B cell (primary cell): ENCODE results near the gene TRIO. TPM values are rescaled to one million over a fixed set of nuclear protein-coding genes. Genes with fewer than 3 reads are reported as not detected.

Source experiments
- ATAC-seq: fragments of 200-7000 bp; cut with Tn5 transposase; one replicate; pipeline ENCODE4 v1.10.0; 2021; ENCODE audit warnings: low read depth, mild to moderate bottlenecking, moderate number of reproducible peaks, moderate library complexity
- CTCF ChIA-PET: fragments of 350-600 bp; sonication (Branson Sonifier 250); formaldehyde crosslinking; loops from one replicate; lab custom pipeline; 2021; ENCODE audit warnings: antibody characterized with exemption, inconsistent platforms; lab: Charles Lee
- POLR2A ChIA-PET: fragments of 350-600 bp; sonication (Branson Sonifier 250); formaldehyde crosslinking; loops from one replicate; lab custom pipeline; 2021; ENCODE audit warnings: antibody characterized with exemption; lab: Charles Lee
- DNase-seq: peaks from one replicate; pipeline ENCODE4 v3.0.0; 2013
- H2AFZ ChIP-seq: 2 replicates; pipeline ENCODE4 v1.6.1; 2012; ENCODE audit warnings: mild to moderate bottlenecking, low read depth, low read length; ENCODE audit not compliant: insufficient read depth, poor library complexity, severe bottlenecking
- H3K27ac ChIP-seq, 2 donors: 1 replicate in 1 of 2; 2 replicates in 1 of 2; pipeline ENCODE4 v1.5.1; 2012 to 2013; ENCODE audit warnings: low read length in 2 of 2, mild to moderate bottlenecking in 2 of 2, moderate library complexity in 1 of 2
- H3K27me3 ChIP-seq, 4 experiments: fragments of 200-600 bp in 1 of 4; sonication (generic) in 1 of 4; replicated peaks in 1 of 4; 1 replicate in 2 of 4; 2 replicates in 2 of 4; pipeline versions ENCODE4 v1.6.1 to v1.7.0; 2013 to 2016; ENCODE audit warnings: low read length in 3 of 4, mild to moderate bottlenecking in 2 of 4, mixed read lengths in 1 of 4, moderate library complexity in 1 of 4; ENCODE audit not compliant: insufficient read depth in 4 of 4, control insufficient read depth in 3 of 4; ENCODE audit errors: control extremely low read depth in 1 of 4
- H3K36me3 ChIP-seq, 2 experiments: replicated peaks in 1 of 2; 1 replicate in 1 of 2; 2 replicates in 1 of 2; pipeline versions ENCODE4 v1.6.1 to v1.7.1; 2013; ENCODE audit warnings: low read length in 1 of 2; ENCODE audit not compliant: insufficient read depth in 2 of 2, control insufficient read depth in 1 of 2; ENCODE audit errors: control extremely low read depth in 1 of 2, extremely low read depth in 1 of 2
- H3K4me1 ChIP-seq, 2 donors: fragments of 200-600 bp in 1 of 2; sonication (generic) in 1 of 2; 1 replicate in 1 of 2; 2 replicates in 1 of 2; pipeline versions ENCODE4 v1.5.1 to v1.6.1; 2013 to 2017; ENCODE audit warnings: low read length in 2 of 2; ENCODE audit not compliant: control insufficient read depth in 2 of 2, insufficient read depth in 2 of 2
- H3K4me2 ChIP-seq: replicated peaks from 2 replicates; pipeline ENCODE3; 2012; ENCODE audit warnings: mild to moderate bottlenecking, low read depth, low read length; ENCODE audit not compliant: poor library complexity, severe bottlenecking
- H3K4me3 ChIP-seq, 5 experiments: fragments of 200-600 bp in 1 of 5; sonication (generic) in 1 of 5; 1 replicate in 3 of 5; 2 replicates in 2 of 5; pipeline versions ENCODE4 v1.5.1 to v1.7.0; 2011 to 2016; ENCODE audit warnings: low read length in 4 of 5, mild to moderate bottlenecking in 4 of 5, low read depth in 2 of 5, control low read depth in 1 of 5, moderate library complexity in 1 of 5; ENCODE audit not compliant: insufficient read depth in 1 of 5; ENCODE audit errors: control extremely low read depth in 1 of 5, extremely low read depth in 1 of 5
- H3K79me2 ChIP-seq: fragments of 200-600 bp; sonication (generic); one replicate; pipeline ENCODE4 v1.6.0; 2016; ENCODE audit warnings: low read length; ENCODE audit not compliant: control insufficient read depth, insufficient read depth
- H3K9ac ChIP-seq: fragments of 200-600 bp; sonication (generic); 2 replicates; pipeline ENCODE4 v1.6.1; 2017; ENCODE audit warnings: mild to moderate bottlenecking, low read length, moderate library complexity
- H3K9me3 ChIP-seq, 3 donors: one replicate each; pipeline versions ENCODE4 v1.6.1 to v1.7.1; 2013; ENCODE audit warnings: low read length in 2 of 3; ENCODE audit not compliant: control insufficient read depth in 2 of 3, insufficient read depth in 1 of 3; ENCODE audit errors: control extremely low read depth in 1 of 3
- H4K20me1 ChIP-seq: 2 replicates; pipeline ENCODE4 v1.6.0; 2012; ENCODE audit warnings: mild to moderate bottlenecking, low read length; ENCODE audit not compliant: insufficient read depth, control insufficient read depth, poor library complexity, severe bottlenecking
- H3K27ac Mint-ChIP-seq: one replicate; pipeline ENCODE4 v1.8.0; 2021; ENCODE audit warnings: mixed read lengths
- H3K27me3 Mint-ChIP-seq: one replicate; pipeline ENCODE4 v1.8.0; 2021; ENCODE audit warnings: mixed read lengths
- H3K4me1 Mint-ChIP-seq: one replicate; pipeline ENCODE4 v1.8.0; 2021; ENCODE audit warnings: mixed read lengths
- H3K4me3 Mint-ChIP-seq: one replicate; pipeline ENCODE4 v1.8.0; 2021; ENCODE audit warnings: mixed read lengths
- H3K9me3 Mint-ChIP-seq: one replicate; pipeline ENCODE4 v1.8.0; 2022; ENCODE audit warnings: mixed read lengths; ENCODE audit not compliant: insufficient read depth
- EZH2 ChIP-seq: IDR thresholded peaks from 2 replicates; pipeline ENCODE4 v1.6.1; 2012; ENCODE audit warnings: borderline replicate concordance, low read depth, mild to moderate bottlenecking, moderate library complexity, low read length; ENCODE audit not compliant: insufficient read depth, poor library complexity, severe bottlenecking
- WGBS: methylation state at CpG from one replicate; pipeline ENCODE4 v1.1.5; 2013; ENCODE audit warnings: missing lambda C conversion rate; ENCODE audit not compliant: insufficient coverage; 5-methylcytosine and 5-hydroxymethylcytosine counted together
- intact Hi-C: fragments of 100-400 bp; cut with micrococcal nuclease; formaldehyde crosslinking; loops from one replicate; pipeline ENCODE4 v1.10.0; 2022
- polyA plus RNA-seq: library from polyadenylated mRNA; depleted of rRNA; stranded (reverse); fragments of >200 nt; gene quantifications from 2 replicates; pipeline ENCODE4 v1.2.3, GENCODE V29; 2012
- total RNA-seq, 2 donors: library from RNA; stranded (reverse); fragments of 120-200 nt in 1 of 2; gene quantifications; 1 replicate in 1 of 2; 2 replicates in 1 of 2; pipeline versions ENCODE4 v1.2.3 to v1.2.4, GENCODE V29; 2013 to 2022
- TF ChIP-seq, protein P1 (sequence below): fragments of 200-600 bp; IDR thresholded peaks from one replicate; pipeline ENCODE4 v1.8.0; 2022; ENCODE audit warnings: antibody characterized with exemption, mild to moderate bottlenecking

The TRIO gene
- total and polyA plus RNA-seq, 2 donors (not counting 1 experiment from before 2014, with no cell fraction given): 90.5 to 479 TPM

DNA sequence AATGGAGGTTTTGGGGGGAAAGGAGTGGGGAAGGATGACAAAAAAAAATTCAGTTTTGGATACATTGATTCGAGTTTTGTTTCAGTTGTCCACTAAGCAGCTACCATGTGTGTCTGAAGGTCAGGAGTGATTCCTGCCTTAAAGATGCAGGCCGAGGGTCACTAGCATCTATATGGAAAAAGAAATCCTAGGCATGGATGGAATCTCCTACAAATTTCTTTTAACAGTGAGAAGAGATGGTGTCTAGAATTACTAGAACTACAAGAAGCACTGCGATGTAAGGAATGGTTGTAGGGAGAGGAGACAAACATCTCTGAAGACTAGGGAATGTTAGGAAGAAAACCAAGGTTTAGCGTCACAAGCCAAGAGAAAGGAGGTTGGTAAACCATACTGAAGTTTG is 19.6 kb upstream of the TRIO start:
- Histone ChIP-seq H2AFZ (no peak overlapping the region), H3K4me2 (no peak overlapping the region), H3K4me3 (no peak overlapping the region), H3K27me3 (no peaks in the 10 kb centered on the region), H3K79me2 (no peaks in the 10 kb centered on the region), H3K27ac (no peak overlapping the region), H3K9ac (no peak overlapping the region), H4K20me1 (no peaks in the 10 kb centered on the region), H3K36me3 (no peaks in the 10 kb centered on the region), H3K4me1 (no peaks in the 10 kb centered on the region), H3K9me3 (no peaks in the 10 kb centered on the region)
- intact Hi-C loops: no loop called here
- H3K27ac Mint-ChIP-seq: no peak overlapping the region
- WGBS: 100% methylated on average over 3 of the region's 4 CpGs
- ChIA-PET CTCF (interaction anchor here (0.7 kb wide), 1 partner anchor 146 kb away, joined by 3 read pairs; no protein-coding TSS in a partner anchor), POLR2A (no interaction called here)
- no peaks in the 10 kb centered on the region for H3K9me3 Mint-ChIP-seq
- no peaks in the 10 kb centered on the region for H3K4me1 Mint-ChIP-seq
- DNase-seq (no peak), ATAC-seq (no peak)
- H3K27me3 Mint-ChIP-seq: no peaks in the 10 kb centered on the region
- no peak overlapping the region for H3K4me3 Mint-ChIP-seq
- no peak for TF ChIP-seq EZH2
- TF ChIP-seq, protein P1, sequence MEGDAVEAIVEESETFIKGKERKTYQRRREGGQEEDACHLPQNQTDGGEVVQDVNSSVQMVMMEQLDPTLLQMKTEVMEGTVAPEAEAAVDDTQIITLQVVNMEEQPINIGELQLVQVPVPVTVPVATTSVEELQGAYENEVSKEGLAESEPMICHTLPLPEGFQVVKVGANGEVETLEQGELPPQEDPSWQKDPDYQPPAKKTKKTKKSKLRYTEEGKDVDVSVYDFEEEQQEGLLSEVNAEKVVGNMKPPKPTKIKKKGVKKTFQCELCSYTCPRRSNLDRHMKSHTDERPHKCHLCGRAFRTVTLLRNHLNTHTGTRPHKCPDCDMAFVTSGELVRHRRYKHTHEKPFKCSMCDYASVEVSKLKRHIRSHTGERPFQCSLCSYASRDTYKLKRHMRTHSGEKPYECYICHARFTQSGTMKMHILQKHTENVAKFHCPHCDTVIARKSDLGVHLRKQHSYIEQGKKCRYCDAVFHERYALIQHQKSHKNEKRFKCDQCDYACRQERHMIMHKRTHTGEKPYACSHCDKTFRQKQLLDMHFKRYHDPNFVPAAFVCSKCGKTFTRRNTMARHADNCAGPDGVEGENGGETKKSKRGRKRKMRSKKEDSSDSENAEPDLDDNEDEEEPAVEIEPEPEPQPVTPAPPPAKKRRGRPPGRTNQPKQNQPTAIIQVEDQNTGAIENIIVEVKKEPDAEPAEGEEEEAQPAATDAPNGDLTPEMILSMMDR: no peak

DNA sequence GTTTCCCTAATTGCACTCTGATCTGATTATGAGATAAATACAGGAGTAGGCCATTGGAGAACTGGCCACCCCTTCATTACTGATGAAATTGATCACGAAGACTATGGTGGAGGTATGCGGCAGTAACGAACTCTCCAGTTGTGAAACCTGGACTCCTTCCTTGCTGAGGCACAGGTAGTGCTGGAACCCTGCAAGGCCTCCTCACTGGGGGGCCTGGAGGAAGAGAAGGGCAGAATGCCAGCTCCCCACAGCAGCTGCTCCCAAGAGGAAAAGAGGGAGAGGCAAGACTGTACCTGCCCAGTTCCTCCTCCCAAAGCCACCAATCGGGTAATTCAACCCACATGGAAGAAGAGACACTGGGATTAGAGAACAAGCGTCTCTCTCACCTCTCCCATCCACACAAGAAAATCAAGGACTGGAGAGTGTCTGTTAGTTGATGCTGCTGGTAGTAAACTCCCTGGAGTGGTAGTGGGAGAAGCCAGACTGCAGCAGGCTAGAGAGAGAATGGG is 19.1 kb upstream of the TRIO start:
- H3K9ac ChIP-seq: no peak overlapping the region
- H3K4me1 Mint-ChIP-seq: no peaks in the 10 kb centered on the region
- intact Hi-C loops: no loop called here

More for the DNA sequence above, 19.1 kb upstream of the TRIO start:
- Mint-ChIP-seq H3K27ac (no peak overlapping the region), H3K27me3 (no peaks in the 10 kb centered on the region), H3K4me3 (no peak overlapping the region), H3K9me3 (no peaks in the 10 kb centered on the region)
- ChIA-PET POLR2A (no interaction called here), CTCF (no interaction called here)
- no peak overlapping the region for H2AFZ ChIP-seq
- no peak for ATAC-seq
- H3K27me3 ChIP-seq: no peaks in the 10 kb centered on the region
- H3K27ac ChIP-seq: no peak overlapping the region
- no peaks in the 10 kb centered on the region for H3K79me2 ChIP-seq
- H3K9me3 ChIP-seq: no peaks in the 10 kb centered on the region
- no peaks in the 10 kb centered on the region for H3K4me1 ChIP-seq
- H3K36me3 ChIP-seq: no peaks in the 10 kb centered on the region
- TF ChIP-seq, protein P1: no peak
- no peak for TF ChIP-seq EZH2
- H3K4me2 ChIP-seq: no peak overlapping the region
- no peak for DNase-seq
- no peaks in the 10 kb centered on the region for H4K20me1 ChIP-seq
- H3K4me3 ChIP-seq: no peak overlapping the region
- WGBS: 100% methylated on average over 1 of the region's 5 CpGs
